SK-N-SH (cell line): Measurements from ENCODE around the gene RNF144B. TPM values are rescaled to one million over a fixed set of nuclear protein-coding genes. Genes with fewer than 3 reads are reported as not detected.

Source experiments
- CTCF ChIA-PET: fragments of 300-600, 350-600 bp; formaldehyde crosslinking; extraction: SDS; loops from one replicate; lab custom pipeline; 2021; lab: Yijun Ruan, JAX
- POLR2A ChIA-PET: fragments of 350-600 bp; sonication (Branson Sonifier 250); formaldehyde crosslinking; extraction: SDS; loops from one replicate; lab custom pipeline; 2020; ENCODE audit warnings: antibody characterized with exemption, inconsistent platforms; lab: Yijun Ruan, JAX
- DNase-seq: peaks from one replicate; pipeline ENCODE4 v3.0.0; 2012
- H2AFZ ChIP-seq: fragments of 200-600 bp; sonication (generic); 2 replicates; pipeline ENCODE4 v1.8.1; 2016; ENCODE audit warnings: antibody characterized with exemption, mild to moderate bottlenecking, low read depth
- H3F3A ChIP-seq: fragments of 200-600 bp; sonication (generic); replicated peaks from 2 replicates; pipeline ENCODE3; 2016; ENCODE audit warnings: antibody characterized with exemption, mild to moderate bottlenecking; ENCODE audit not compliant: insufficient read depth
- H3K27ac ChIP-seq, 2 experiments: fragments of 200-500 bp in 1 of 2; fragments of 200-600 bp in 1 of 2; sonication (Bioruptor generic) in 1 of 2; sonication (generic), shearing (Covaris generic) in 1 of 2; 2 replicates each; pipeline versions ENCODE4 v1.5.1 to v1.6.1; 2014 to 2016; ENCODE audit warnings: low read depth in 2 of 2, inconsistent platforms in 1 of 2, low read length in 1 of 2, mild to moderate bottlenecking in 1 of 2, mixed read lengths in 1 of 2
- H3K27me3 ChIP-seq: fragments of 200-600 bp; sonication (generic), shearing (Covaris generic); 2 replicates; pipeline ENCODE4 v1.6.1; 2016; ENCODE audit warnings: mixed run types; ENCODE audit not compliant: insufficient read depth
- H3K36me3 ChIP-seq, 2 experiments: fragments of 200-500 bp in 1 of 2; fragments of 200-600 bp in 1 of 2; sonication (Bioruptor generic) in 1 of 2; sonication (generic) in 1 of 2; replicated peaks in 1 of 2; 2 replicates each; pipeline versions ENCODE3 to v1.5.1; 2014 to 2016; ENCODE audit warnings: low read length in 1 of 2, mild to moderate bottlenecking in 1 of 2; ENCODE audit not compliant: insufficient read depth in 2 of 2, control insufficient read depth in 1 of 2
- H3K4me1 ChIP-seq, 2 experiments: fragments of 200-500 bp in 1 of 2; fragments of 200-600 bp in 1 of 2; sonication (Bioruptor generic) in 1 of 2; sonication (generic), shearing (Covaris generic) in 1 of 2; 2 replicates each; pipeline versions ENCODE4 v1.5.1 to v1.6.1; 2014 to 2016; ENCODE audit warnings: low read depth in 1 of 2, low read length in 1 of 2, mixed run types in 1 of 2; ENCODE audit not compliant: insufficient read depth in 2 of 2, control insufficient read depth in 1 of 2
- H3K4me2 ChIP-seq: fragments of 200-600 bp; sonication (generic), shearing (Covaris generic); 2 replicates; pipeline ENCODE4 v1.6.1; 2017; ENCODE audit warnings: mixed run types
- H3K4me3 ChIP-seq, 2 experiments: fragments of 200-500 bp in 1 of 2; fragments of 200-600 bp in 1 of 2; sonication (Bioruptor generic) in 1 of 2; sonication (generic), shearing (Covaris generic) in 1 of 2; 2 replicates each; pipeline versions ENCODE4 v1.5.1 to v1.8.1; 2014 to 2016; ENCODE audit warnings: low read depth in 2 of 2, inconsistent platforms in 1 of 2, low read length in 1 of 2, mild to moderate bottlenecking in 1 of 2, mixed read lengths in 1 of 2, moderate library complexity in 1 of 2
- H3K79me2 ChIP-seq: fragments of 200-600 bp; sonication (generic); 2 replicates; pipeline ENCODE4 v1.8.1; 2017; ENCODE audit warnings: mild to moderate bottlenecking; ENCODE audit not compliant: insufficient read depth
- H3K9ac ChIP-seq: fragments of 200-600 bp; sonication (generic); 2 replicates; pipeline ENCODE4 v1.6.1; 2017; ENCODE audit warnings: mixed run types
- H3K9me2 ChIP-seq: fragments of 200-600 bp; sonication (generic); 2 replicates; pipeline ENCODE4 v1.6.1; 2017; ENCODE audit warnings: mixed run types
- H3K9me3 ChIP-seq: fragments of 200-600 bp; sonication (generic); 2 replicates; pipeline ENCODE4 v1.6.1; 2017; ENCODE audit warnings: mixed run types, mild to moderate bottlenecking, moderate library complexity
- H4K20me1 ChIP-seq: fragments of 200-600 bp; sonication (generic); 2 replicates; pipeline ENCODE4 v1.6.1; 2017; ENCODE audit warnings: mild to moderate bottlenecking, mixed run types; ENCODE audit not compliant: insufficient read depth
- FOSL2 ChIP-seq: IDR thresholded peaks from 2 replicates; pipeline ENCODE4 v1.4.0; 2012; ENCODE audit warnings: low read depth, mild to moderate bottlenecking, moderate library complexity, borderline replicate concordance
- FOXJ3 ChIP-seq: sonication (generic); formaldehyde crosslinking; IDR thresholded peaks from 2 replicates; pipeline ENCODE4 v1.5.1; 2020; ENCODE audit warnings: mild to moderate bottlenecking, missing genetic modification reagents
- GABPA ChIP-seq: IDR thresholded peaks from 2 replicates; pipeline ENCODE4 v1.4.0; 2012; ENCODE audit warnings: low read depth, mild to moderate bottlenecking
- JUND ChIP-seq: IDR thresholded peaks from 2 replicates; pipeline ENCODE4 v1.4.0; 2012
- MEF2A ChIP-seq: IDR thresholded peaks from 2 replicates; pipeline ENCODE4 v1.4.0; 2012; ENCODE audit warnings: low read depth, borderline replicate concordance
- NFIC ChIP-seq: IDR thresholded peaks from 2 replicates; pipeline ENCODE4 v1.4.0; 2012; ENCODE audit warnings: borderline replicate concordance
- NRF1 ChIP-seq: IDR thresholded peaks from 2 replicates; pipeline ENCODE4 v1.6.1; 2012; ENCODE audit warnings: low read depth, mild to moderate bottlenecking, low read length
- PBX3 ChIP-seq: IDR thresholded peaks from 2 replicates; pipeline ENCODE4; 2012
- POLR2AphosphoS5 ChIP-seq: IDR thresholded peaks from 2 replicates; pipeline ENCODE4 v1.6.1; 2012; ENCODE audit warnings: low read depth, low read length
- RCOR1 ChIP-seq: fragments of 150-350 bp; IDR thresholded peaks from 2 replicates; pipeline ENCODE4 v1.6.1; 2017; ENCODE audit warnings: antibody characterized with exemption, low read length
- RFX5 ChIP-seq: IDR thresholded peaks from 2 replicates; pipeline ENCODE4 v1.6.1; 2012; ENCODE audit warnings: mild to moderate bottlenecking, improper control_type of control experiment, low read length
- RXRA ChIP-seq: IDR thresholded peaks from 2 replicates; pipeline ENCODE4 v1.4.0; 2012; ENCODE audit warnings: low read depth, mild to moderate bottlenecking, borderline replicate concordance
- SIN3A ChIP-seq: IDR thresholded peaks from 2 replicates; pipeline ENCODE4 v1.6.1; 2012; ENCODE audit warnings: low read depth, mild to moderate bottlenecking, low read length, moderate library complexity, borderline replicate concordance
- SMC3 ChIP-seq: IDR thresholded peaks from 2 replicates; pipeline ENCODE4 v1.6.1; 2012; ENCODE audit warnings: low read depth, low read length, improper control_type of control experiment
- TAF1 ChIP-seq: IDR thresholded peaks from 2 replicates; pipeline ENCODE4 v1.6.1; 2012; ENCODE audit warnings: low read depth, mild to moderate bottlenecking, low read length, moderate library complexity, borderline replicate concordance
- TCF12 ChIP-seq: IDR thresholded peaks from 2 replicates; pipeline ENCODE4 v1.4.0; 2012
- TEAD4 ChIP-seq: IDR thresholded peaks from 2 replicates; pipeline ENCODE4 v1.4.0; 2012; ENCODE audit warnings: mild to moderate bottlenecking, borderline replicate concordance; ENCODE audit not compliant: insufficient read depth
- ZBTB33 ChIP-seq: IDR thresholded peaks from 2 replicates; pipeline ENCODE4 v1.4.0; 2012; ENCODE audit warnings: low read depth, borderline replicate concordance
- WGBS: methylation state at CpG from one replicate; pipeline ENCODE4 v1.1.6; 2017; ENCODE audit warnings: low lambda C conversion rate; 5-methylcytosine and 5-hydroxymethylcytosine counted together
- polyA plus RNA-seq, 3 experiments: library from polyadenylated mRNA; depleted of rRNA; stranded (reverse); fragments of >200 nt; gene quantifications; 2 replicates each; pipeline ENCODE4 v1.2.3, GENCODE V29; 2012

Gene RNF144B
- polyA plus RNA-seq, 1 of the 3 experiments (the other 2 are of a cell fraction) = 1.2 TPM

- H3K79me2 ChIP-seq = no peaks in the 10 kb centered on the region
- DNase-seq = no peak
- CTCF ChIA-PET = no interaction called here
- no peaks in the 10 kb centered on the region for H3K36me3 ChIP-seq
- WGBS = 81% methylated on average over 2 of the region's 2 CpGs
- H3K27me3 ChIP-seq = no peaks in the 10 kb centered on the region
- no peak overlapping the region for H3K4me2 ChIP-seq
- no peaks in the 10 kb centered on the region for H4K20me1 ChIP-seq
- no peaks in the 10 kb centered on the region for H3F3A ChIP-seq
- no peaks in the 10 kb centered on the region for H3K4me1 ChIP-seq
- TF ChIP-seq RXRA = no peak
- TF ChIP-seq RCOR1 = no peak
- TF ChIP-seq TEAD4 = no peak
- no peak for TF ChIP-seq FOSL2
- no peak overlapping the region for H3K9ac ChIP-seq
- POLR2A ChIA-PET = no interaction called here
- H3K9me3 ChIP-seq = no peaks in the 10 kb centered on the region
- no peak overlapping the region for H2AFZ ChIP-seq
- H3K27ac ChIP-seq = no peak overlapping the region
- H3K9me2 ChIP-seq = no peaks in the 10 kb centered on the region
- H3K4me3 ChIP-seq = no peak overlapping the region
Observed at GRCh38 chr6:18451756-18452155, 64.6 kb downstream of the RNF144B start.

GRCh38 chr6:18454446-18454845 lies 67.3 kb downstream of the RNF144B start:
- TF ChIP-seq SMC3 (no peak), SIN3A (no peak), PBX3 (no peak), JUND (no peak), POLR2AphosphoS5 (no peak), TEAD4 (no peak), RXRA (no peak), RFX5 (no peak), NRF1 (no peak), RCOR1 (no peak), TAF1 (no peak), GABPA (no peak), NFIC (no peak), FOXJ3 (CRISPR knock-in tag) (no peak), FOSL2 (no peak), TCF12 (no peak), ZBTB33 (no peak), MEF2A (no peak)
- no peak overlapping the region for H3K4me3 ChIP-seq
- POLR2A ChIA-PET = no interaction called here
- H3K27ac ChIP-seq = no peak overlapping the region
- H3K27me3 ChIP-seq = no peaks in the 10 kb centered on the region
- no peak overlapping the region for H3K4me2 ChIP-seq
- no peaks in the 10 kb centered on the region for H4K20me1 ChIP-seq
- no peaks in the 10 kb centered on the region; a peak in 1 of 4 replicates for H3K4me1 ChIP-seq
- peaks cover 0 to 4% of the 10 kb centered on the region in 2 experiments for H3K36me3 ChIP-seq
- H3K9ac ChIP-seq = no peak overlapping the region
- H3K9me3 ChIP-seq = no peaks in the 10 kb centered on the region
- CTCF ChIA-PET = no interaction called here
- H3F3A ChIP-seq = no peaks in the 10 kb centered on the region
- WGBS = 79% methylated on average over 4 of the region's 4 CpGs
- H2AFZ ChIP-seq = no peak overlapping the region
- no peaks in the 10 kb centered on the region for H3K9me2 ChIP-seq
- no peak for DNase-seq
- no peaks in the 10 kb centered on the region for H3K79me2 ChIP-seq
